ENCODE results near the gene OR2L2. TPM values are rescaled to one million over a fixed set of nuclear protein-coding genes. Genes with fewer than 3 reads are reported as not detected.

The OR2L2 gene
- total and polyA plus RNA-seq, 10 of the 15 experiments (the other 5 are each of a cell fraction or from before 2014, with no cell fraction given) = 0.01 to 0.04 (median 0.03) TPM; not detected in 6

DNA sequence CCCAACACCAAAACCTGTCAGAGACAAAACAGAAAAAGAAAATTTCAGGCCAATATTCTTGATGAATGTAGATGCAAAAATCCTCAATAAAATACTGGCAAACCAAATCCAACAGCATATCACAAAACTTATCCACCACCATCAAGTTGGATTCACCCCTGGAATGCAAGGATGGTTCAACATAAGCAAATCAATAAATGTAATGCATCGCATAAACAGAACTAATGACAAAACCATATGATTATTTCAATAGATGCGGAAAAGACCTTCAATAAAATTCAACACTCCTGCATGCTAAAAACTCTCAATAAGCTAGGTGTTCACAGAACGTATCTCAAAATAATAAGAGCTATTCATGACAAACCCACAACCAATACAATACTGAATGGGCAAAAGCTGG lies 20.2 kb upstream of the OR2L2 start:
- ATAC-seq (no peak), FAIRE-seq (no peak), DNase-seq (ENCODE audit: low read depth, low spot score) (no peak)
- H3K27me3 ChIP-seq (replicated peaks in 1 of 2; ENCODE audit: control insufficient read depth in 2 of 2, insufficient read depth in 2 of 2, low read length in 1 of 2) = no peaks in the 10 kb centered on the region
- H4K20me1 ChIP-seq (ENCODE audit: control insufficient read depth, insufficient read depth) = no peaks in the 10 kb centered on the region
- TF ChIP-seq IRF4 (IDR thresholded peaks at IDR 0.05; ENCODE audit: low read depth, low read length) (no peak), TAF1 (IDR thresholded peaks at IDR 0.05; ENCODE audit: borderline replicate concordance, low read depth, low read length) (no peak), ZNF24 (IDR thresholded peaks at IDR 0.05) (no peak), BRCA1 (IDR thresholded peaks at IDR 0.05; ENCODE audit: low read depth, low read length) (no peak), KAT2A (conservative IDR thresholded peaks at IDR 0.05; ENCODE audit: control insufficient read depth, low read depth, low read length) (no peak), POLR2AphosphoS5 (IDR thresholded peaks at IDR 0.05; ENCODE audit: low read length) (no peak), FOXK2 (IDR thresholded peaks at IDR 0.05) (no peak), RUNX3 (IDR thresholded peaks at IDR 0.05; ENCODE audit: low read length) (no peak), IKZF1 (conservative IDR thresholded peaks at IDR 0.05) (no peak), ATF7 (IDR thresholded peaks at IDR 0.05; ENCODE audit: low read depth) (no peak), BCL11A (IDR thresholded peaks at IDR 0.05; ENCODE audit: low read depth, low read length) (no peak), KLF5 (IDR thresholded peaks at IDR 0.05; ENCODE audit: partially characterized antibody) (no peak), POLR2A (IDR thresholded peaks at IDR 0.05; ENCODE audit: low read depth, low read length) (no peak), DPF2 (IDR thresholded peaks at IDR 0.05) (no peak)
- TF ChIP-seq, protein P1, sequence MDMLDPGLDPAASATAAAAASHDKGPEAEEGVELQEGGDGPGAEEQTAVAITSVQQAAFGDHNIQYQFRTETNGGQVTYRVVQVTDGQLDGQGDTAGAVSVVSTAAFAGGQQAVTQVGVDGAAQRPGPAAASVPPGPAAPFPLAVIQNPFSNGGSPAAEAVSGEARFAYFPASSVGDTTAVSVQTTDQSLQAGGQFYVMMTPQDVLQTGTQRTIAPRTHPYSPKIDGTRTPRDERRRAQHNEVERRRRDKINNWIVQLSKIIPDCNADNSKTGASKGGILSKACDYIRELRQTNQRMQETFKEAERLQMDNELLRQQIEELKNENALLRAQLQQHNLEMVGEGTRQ (IDR thresholded peaks at IDR 0.05; ENCODE audit: borderline replicate concordance, low read depth, low read length) = no peak
- TF ChIP-seq, protein P2, sequence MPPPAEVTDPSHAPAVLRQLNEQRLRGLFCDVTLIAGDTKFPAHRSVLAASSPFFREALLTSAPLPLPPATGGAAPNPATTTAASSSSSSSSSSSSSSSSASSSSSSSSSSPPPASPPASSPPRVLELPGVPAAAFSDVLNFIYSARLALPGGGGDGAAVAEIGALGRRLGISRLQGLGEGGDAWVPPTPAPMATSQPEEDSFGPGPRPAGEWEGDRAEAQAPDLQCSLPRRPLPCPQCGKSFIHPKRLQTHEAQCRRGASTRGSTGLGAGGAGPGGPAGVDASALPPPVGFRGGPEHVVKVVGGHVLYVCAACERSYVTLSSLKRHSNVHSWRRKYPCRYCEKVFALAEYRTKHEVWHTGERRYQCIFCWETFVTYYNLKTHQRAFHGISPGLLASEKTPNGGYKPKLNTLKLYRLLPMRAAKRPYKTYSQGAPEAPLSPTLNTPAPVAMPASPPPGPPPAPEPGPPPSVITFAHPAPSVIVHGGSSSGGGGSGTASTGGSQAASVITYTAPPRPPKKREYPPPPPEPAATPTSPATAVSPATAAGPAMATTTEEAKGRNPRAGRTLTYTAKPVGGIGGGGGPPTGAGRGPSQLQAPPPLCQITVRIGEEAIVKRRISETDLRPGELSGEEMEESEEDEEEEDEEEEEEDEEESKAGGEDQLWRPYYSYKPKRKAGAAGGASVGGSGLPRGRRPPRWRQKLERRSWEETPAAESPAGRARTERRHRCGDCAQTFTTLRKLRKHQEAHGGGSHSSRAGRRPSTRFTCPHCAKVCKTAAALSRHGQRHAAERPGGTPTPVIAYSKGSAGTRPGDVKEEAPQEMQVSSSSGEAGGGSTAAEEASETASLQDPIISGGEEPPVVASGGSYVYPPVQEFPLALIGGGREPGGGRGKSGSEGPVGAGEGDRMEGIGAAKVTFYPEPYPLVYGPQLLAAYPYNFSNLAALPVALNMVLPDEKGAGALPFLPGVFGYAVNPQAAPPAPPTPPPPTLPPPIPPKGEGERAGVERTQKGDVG (CRISPR knock-in tag; IDR thresholded peaks at IDR 0.05) = no peak
- H3K4me3 ChIP-seq = no peak overlapping the region
- H3K36me3 ChIP-seq (ENCODE audit: control insufficient read depth in 2 of 2, insufficient read depth in 2 of 2, low read length in 1 of 2) = no peaks in the 10 kb centered on the region
- no peak overlapping the region for H3K9ac ChIP-seq (ENCODE audit: control insufficient read depth, insufficient read depth, low read length)
- no peak overlapping the region for H2AFZ ChIP-seq (ENCODE audit: control insufficient read depth, low read depth, low read length)
- no peaks in the 10 kb centered on the region for H3K4me1 ChIP-seq (ENCODE audit: control insufficient read depth, insufficient read depth, low read length)
- CTCF ChIA-PET = no interaction called here
- SMC1A ChIA-PET (ENCODE audit: uncharacterized antibody, unreplicated experiment) = no interaction called here
- no peak overlapping the region for H3K27ac ChIP-seq (ENCODE audit: control insufficient read depth, insufficient read depth)
- in situ Hi-C loops (cut with MboI) (no loop called here), intact Hi-C loops (cut with micrococcal nuclease; ENCODE audit: unreplicated experiment) (no loop called here)
- POLR2A ChIA-PET = no interaction called here
- no peaks in the 10 kb centered on the region for H3K79me2 ChIP-seq (ENCODE audit: control insufficient read depth, insufficient read depth, low read length)
- BruUV-seq (replicated peaks) = no TSS peak
- no peak overlapping the region for H3K4me2 ChIP-seq (ENCODE audit: control insufficient read depth, insufficient read depth)
- H3K9me3 ChIP-seq (replicated peaks; ENCODE audit: control insufficient read depth, insufficient read depth, low read length) = no peaks in the 10 kb centered on the region
- 47% methylated on average over 3 of the region's 3 CpGs for WGBS (ENCODE audit: insufficient coverage, insufficient replicate concordance, low lambda C conversion rate, missing lambda C conversion rate)
- RAD21 ChIA-PET (ENCODE audit: unreplicated experiment) = no interaction called here

Measured in GM12878 (cell line).